HG03571 (cell line): ENCODE measurements around the gene UGT2A2.
"Not testable (repeated sequence)": the region's sequence is repeated elsewhere in the genome, so short reads cannot be mapped to it uniquely, and the experiment has no call there.

Experiments used
- ATAC-seq: cut with Tn5 transposase; IDR thresholded peaks from one replicate; pipeline ENCODE4 v1.9.1; 2021; ENCODE audit not compliant: unreplicated experiment

The UGT2A2 gene

GRCh38 chr4:69639542-69639941 lies at the start of gene UGT2A2:
UGT2A2 (minus strand) TSS chr4:69639642; CDS start chr4:69639640, 2 bp downstream.
- no peak for ATAC-seq

- ATAC-seq = no peak
These were observed 45.4 kb upstream of the UGT2A2 start for GRCh38 chr4:69684804-69685203.

- no peak for ATAC-seq
These were observed 29.2 kb upstream of the UGT2A2 start for GRCh38 chr4:69668680-69669079.

DNA sequence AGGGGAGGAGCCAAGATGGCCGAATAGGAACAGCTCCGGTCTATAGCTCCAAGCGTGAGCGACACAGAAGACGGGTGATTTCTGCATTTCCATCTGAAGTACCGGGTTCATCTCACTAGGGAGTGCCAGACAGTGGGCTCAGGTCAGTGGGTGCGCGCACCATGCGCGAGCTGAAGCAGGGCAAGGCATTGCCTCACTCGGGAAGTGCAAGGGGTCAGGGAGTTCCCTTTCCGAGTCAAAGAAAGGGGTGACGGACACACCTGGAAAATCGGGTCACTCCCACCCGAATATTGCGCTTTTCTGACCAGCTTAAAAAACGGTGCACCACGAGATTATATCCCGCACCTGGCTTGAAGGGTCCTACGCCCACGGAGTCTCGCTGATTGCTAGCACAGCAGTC lies 24.6 kb upstream of the UGT2A2 start:
- ATAC-seq = not testable (repeated sequence)

DNA sequence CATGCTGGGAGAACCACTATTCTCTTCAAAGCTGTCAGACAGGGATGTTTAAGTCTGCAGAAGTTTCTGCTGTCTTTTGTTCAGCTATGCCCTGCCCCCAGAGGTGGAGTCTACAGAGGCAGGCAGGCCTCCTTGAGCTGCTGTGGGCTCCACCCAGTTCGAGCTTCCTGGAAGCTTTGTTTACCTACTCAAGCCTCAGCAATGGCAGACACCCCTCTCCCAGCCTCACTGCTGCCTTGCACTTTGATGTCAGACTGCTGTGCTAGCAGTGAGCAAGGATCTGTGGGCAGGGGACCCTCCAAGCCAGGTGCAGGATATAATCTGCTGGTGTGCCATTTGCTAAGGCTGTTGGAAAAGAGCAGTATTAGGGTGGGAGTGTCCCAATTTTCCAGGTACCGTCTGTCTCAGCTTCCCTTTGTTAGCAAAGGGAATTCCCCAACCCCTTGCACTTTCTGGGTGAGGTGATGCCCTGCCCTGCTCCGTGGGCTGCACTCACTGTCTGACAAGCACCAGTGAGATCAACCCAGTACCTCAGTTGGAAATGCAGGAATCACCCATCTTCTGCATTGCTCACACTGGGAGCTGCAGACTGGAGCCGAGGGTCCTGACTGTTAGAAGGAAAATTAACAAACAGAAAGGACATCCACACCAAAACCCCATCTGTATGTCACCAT lies 21.8 kb upstream of the UGT2A2 start:
- ATAC-seq = not testable (repeated sequence)

- ATAC-seq = no peak
These were observed 18.7 kb upstream of the UGT2A2 start for GRCh38 chr4:69658133-69658532.

DNA sequence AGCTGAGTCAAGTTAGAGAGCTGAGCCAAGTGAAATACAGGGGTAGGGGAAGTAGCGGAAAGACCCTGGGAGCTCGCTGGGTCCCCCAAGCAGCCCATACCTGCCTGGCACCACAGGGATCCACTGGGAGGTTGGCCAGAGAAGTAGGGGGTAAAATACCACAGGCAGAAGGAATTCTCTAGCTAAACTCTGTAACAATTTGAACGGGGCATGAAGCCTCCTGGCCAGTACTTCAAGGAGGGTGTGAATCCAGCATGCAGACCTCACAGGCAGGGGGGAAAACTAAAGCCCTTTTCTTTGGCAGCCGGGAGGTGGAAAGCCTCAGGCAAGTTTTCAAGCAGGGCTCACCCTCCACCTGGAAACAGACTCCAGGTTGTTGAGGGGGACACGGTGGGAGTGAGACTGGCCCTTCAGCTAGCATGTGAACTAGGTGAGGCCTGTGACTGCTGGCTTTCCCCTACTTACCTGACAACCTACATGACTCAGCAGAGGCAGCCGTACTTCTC lies 17.3 kb upstream of the UGT2A2 start:
- ATAC-seq = no peak

GRCh38 chr4:69653147-69653546 lies 13.7 kb upstream of the UGT2A2 start, which contains the start of gene UGT2A1:
UGT2A1 (minus strand) TSS chr4:69653247; CDS start chr4:69647644, 5,603 bp downstream.
- ATAC-seq = no peak

GRCh38 chr4:69650872-69651271 lies 11.4 kb upstream of the UGT2A2 start:
- ATAC-seq = no peak

DNA sequence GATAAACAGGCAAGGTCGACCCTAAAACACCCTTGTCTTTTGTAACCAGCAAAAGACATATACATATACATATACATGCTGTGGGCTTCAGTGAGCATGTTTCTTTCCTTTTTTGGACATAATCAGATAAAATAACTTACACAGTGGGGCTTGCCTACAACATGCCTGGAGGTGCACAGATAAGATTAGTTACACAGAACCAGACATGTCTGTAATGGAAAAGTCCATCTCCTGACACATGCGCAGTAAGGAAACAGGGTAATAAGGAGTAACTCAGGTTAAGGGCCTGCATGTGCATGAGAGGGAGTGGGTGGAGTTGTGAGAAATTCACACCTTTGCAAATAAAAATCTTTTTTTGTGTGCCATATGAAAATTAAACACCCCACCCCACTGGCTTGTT lies 10.2 kb upstream of the UGT2A2 start:
- ATAC-seq = no peak

DNA sequence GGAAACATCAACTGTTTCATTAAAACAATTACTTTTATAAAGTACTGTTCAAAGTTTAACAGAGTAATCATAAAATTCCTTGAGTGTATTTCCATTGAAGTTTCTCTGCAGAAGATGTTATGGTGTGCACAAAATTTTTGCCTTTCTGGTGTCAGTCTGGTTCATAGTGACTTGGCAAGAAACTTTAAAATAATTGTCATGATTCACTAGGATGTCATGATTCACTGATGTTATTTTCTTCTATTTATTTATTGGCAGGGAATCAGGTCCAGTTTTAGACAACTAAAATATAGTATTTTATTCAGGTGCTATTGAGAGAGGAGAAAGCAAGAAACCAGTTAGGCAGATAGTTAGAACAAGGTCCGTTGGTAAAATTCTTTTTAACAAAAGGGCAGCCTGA lies 9.8 kb upstream of the UGT2A2 start:
- no peak for ATAC-seq

DNA sequence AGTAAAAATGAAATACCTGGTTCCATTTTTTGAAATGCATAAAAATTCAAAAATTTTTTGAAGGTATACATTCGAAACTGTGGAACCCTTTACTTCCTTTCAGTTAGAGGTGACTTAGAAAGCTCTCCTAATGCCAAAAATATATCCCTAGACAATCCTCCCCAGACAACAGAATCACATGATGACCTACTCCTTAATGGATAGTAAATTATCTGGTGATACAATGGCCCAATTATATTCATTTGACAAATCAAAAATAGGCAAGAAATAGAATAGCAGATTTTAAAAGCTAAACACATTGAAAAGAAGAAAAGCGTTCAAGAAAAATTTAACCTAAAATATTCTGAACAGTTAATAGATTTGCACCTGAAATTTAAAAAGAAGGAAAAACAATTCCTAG lies 3.5 kb upstream of the UGT2A2 start:
- ATAC-seq = no peak

DNA sequence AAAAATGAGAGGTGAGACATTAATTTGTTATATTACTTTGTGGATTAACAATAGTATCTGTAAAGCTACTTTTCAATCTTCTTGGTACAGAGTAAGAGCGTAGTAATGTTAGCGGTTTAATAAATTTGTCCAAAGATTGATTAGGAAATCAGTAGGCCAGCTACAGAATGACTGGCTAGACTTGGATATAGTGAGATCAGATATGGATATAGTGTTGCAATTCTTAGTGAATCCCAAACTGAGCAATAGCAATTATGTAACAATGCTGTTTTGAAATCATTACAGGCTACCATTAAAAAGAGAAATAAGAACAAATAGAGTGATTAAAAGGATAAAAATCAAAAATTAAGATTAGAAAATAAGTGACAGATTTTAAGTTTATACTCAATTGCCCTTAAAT lies 847 bp upstream of the UGT2A2 start:
- ATAC-seq = no peak

DNA sequence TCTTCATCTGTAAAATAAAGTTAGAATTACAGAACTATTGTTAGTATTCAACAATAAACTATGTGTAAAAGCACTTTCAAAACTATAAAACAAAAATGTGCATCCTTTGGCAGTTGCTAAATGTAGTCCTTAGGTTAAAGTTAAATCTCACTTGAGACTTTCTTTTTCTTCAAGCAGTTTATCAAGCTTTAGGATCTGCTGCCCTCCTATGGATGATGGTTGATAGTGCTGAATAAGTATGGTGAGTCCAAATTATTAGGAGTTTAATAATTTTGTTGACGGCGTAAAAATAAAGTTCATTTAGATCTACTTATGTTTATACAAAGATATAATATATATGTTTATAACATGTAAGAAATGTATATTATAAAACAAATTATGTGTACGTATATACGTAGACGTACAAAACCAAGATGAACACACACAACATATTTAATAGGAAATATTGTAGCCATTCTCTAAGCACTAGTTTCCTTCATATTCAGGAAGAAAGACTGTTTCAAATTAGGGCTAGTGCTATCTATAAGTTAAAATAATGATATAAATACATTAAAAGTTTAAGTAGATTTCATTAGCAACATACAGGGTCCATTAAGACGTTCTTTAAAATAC lies 22.3 kb downstream of the UGT2A2 start:
- no peak for ATAC-seq

DNA sequence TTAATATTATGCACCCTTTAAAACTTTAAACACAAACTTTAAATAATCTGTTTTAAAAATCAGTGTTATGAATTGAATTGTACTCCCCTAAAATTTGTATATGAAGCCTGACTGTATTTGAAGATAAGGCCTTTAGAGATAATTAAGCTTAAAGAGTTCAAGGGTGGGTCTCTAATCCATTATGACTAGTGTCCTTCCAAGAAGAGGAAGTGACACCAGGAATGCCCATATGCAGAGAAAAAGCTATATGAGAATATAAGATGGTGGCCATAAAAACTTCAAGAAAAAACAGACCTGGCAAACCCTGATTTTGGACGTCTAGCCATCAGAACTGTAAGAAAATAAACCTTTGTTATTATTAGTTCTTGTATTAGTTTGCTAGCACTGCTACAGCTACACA lies 29.0 kb downstream of the UGT2A2 start:
- no peak for ATAC-seq

DNA sequence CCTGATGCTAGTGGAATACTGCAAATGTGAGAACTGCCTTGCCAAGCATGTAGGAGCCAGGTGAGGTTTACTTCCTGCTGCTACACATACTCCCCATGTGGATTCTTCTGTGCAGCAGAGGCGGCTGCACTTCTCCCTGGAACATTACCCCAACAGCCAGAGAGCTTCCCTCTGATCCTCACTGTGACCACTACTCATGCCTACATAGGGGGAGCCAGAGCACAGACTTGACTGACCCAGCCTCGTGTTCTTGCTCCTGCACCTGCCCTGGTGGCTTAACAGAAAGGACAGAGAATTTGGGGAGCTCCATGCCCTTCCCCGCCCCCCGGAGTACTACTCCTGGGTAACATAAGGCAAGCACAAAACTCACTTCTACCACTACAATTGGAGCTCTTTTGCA lies 38.4 kb downstream of the UGT2A2 start:
- no peak for ATAC-seq

DNA sequence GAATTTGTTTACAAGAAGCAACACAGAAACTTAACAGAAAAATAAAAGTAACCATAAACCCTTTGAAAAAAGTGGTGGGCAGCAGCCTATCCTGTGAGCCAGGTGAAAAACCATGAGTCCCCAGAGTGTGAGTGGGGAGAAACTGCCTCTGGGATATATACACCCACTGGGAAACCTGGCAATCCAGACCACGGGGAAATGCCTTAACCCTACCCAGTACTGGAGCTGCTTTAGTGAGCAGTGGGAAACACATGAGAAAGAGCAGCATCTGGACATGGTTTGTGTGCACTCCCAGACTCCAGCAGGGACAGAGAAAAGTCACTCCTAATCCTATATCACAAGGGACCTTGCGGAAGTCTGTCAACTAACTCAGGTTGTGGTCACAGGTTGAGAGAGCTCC lies 39.4 kb downstream of the UGT2A2 start:
- no peak for ATAC-seq

- no peak for ATAC-seq
These were observed 45.1 kb downstream of the UGT2A2 start for GRCh38 chr4:69594382-69594781.

- ATAC-seq = no peak
These were observed 48.1 kb downstream of the UGT2A2 start for GRCh38 chr4:69591364-69591763.

DNA sequence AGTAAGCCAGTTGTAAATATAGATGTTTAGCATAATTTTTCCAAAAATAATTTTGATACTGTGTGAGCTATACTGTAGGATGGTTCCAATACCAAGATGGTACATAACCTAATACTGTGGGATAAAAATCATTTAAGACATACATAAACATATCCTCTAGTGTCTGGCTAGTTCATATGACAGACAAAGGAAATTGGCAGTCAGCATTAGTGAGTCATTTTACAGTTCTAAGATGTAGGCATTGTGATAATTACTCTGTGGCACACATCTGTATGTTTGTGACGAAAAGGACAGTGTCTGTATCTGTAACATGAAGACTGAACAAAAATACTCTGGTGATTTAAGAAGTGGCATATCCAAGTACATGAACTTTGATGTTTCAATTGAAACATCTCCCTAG lies 49.6 kb downstream of the UGT2A2 start:
- no peak for ATAC-seq

- ATAC-seq = no peak
These were observed 55.3 kb downstream of the UGT2A2 start for GRCh38 chr4:69584135-69584534.

DNA sequence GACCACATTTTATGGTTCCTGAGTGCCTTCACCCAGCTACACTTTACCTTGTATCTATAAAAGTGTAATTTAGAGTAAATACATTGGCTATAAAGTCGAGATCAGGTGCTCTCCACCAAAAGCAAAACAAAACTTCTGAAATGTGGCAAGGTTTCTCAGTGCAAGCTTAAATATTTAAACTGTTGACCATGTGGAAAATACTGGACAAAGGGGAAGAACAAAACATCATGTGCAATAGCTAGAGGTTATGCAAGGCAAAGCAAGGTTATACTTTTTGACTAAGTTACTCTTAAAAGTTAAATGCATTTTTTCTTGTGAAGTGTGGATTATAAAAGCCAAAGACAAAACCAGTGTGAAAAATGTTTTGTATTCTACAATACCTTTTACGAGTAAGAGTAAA lies 55.9 kb downstream of the UGT2A2 start:
- no peak for ATAC-seq

GRCh38 chr4:69577245-69577644 lies 62.2 kb downstream of the UGT2A2 start:
- no peak for ATAC-seq
